ENCODE data around the gene HLA-DMB.

- TF ChIP-seq CTCF (IDR thresholded peaks at IDR 0.05 in 2 of 3, conservative IDR thresholded peaks at IDR 0.05 in 1 of 3; ENCODE audit: control insufficient read depth in 2 of 3, extremely low read depth in 1 of 3, insufficient read depth in 1 of 3, low read depth in 3 of 3, low read length in 3 of 3) (no peak), ZNF274 (IDR thresholded peaks at IDR 0.05; ENCODE audit: insufficient read depth, insufficient read length) (no peak), MAX (IDR thresholded peaks at IDR 0.05; ENCODE audit: low read depth, low read length) (peak; percentile 3), MTA3 (IDR thresholded peaks at IDR 0.05; ENCODE audit: borderline replicate concordance, low read length) (no peak), CBX5 (IDR thresholded peaks at IDR 0.05; ENCODE audit: low read depth) (no peak), REST (IDR thresholded peaks at IDR 0.05; ENCODE audit: low read depth, low read length) (peak; percentile 61), CBFB (IDR thresholded peaks at IDR 0.05; ENCODE audit: low read depth) (peak; percentile 98), RFX5 (IDR thresholded peaks at IDR 0.05; ENCODE audit: low read depth, low read length) (peak; percentile 98), EZH2 (IDR thresholded peaks at IDR 0.05; ENCODE audit: borderline replicate concordance, control insufficient read depth, low read depth, low read length) (no peak), CREM (IDR thresholded peaks at IDR 0.05; ENCODE audit: low read depth) (peak; percentile 97), CEBPB (IDR thresholded peaks at IDR 0.05; ENCODE audit: borderline replicate concordance in 1 of 2, low read depth in 2 of 2, low read length in 2 of 2) (no peak), NRF1 (conservative IDR thresholded peaks at IDR 0.05; ENCODE audit: low read depth, low read length) (peak; percentile 65), GABPA (IDR thresholded peaks at IDR 0.05; ENCODE audit: low read depth) (no peak), POLR2A (IDR thresholded peaks at IDR 0.05; ENCODE audit: low read depth, low read length) (peak; percentile 70)
Measured at GRCh38 chr6:32971581-32972352, 30.9 kb upstream of the HLA-DMB start.

All from GM12878 (cell line).